Mesendoderm (in vitro differentiated cells): ENCODE results near the gene DMD.
A peak's percentile ranks its signal among the peaks of the same experiment; 100 is the strongest.

Source experiments
- DNase-seq: peaks from one replicate; pipeline ENCODE4 v3.0.0; 2013
- H2AK5ac ChIP-seq: 2 replicates; pipeline ENCODE4 v1.6.1; 2013; ENCODE audit warnings: low read length, inconsistent platforms
- H2BK120ac ChIP-seq: 2 replicates; pipeline ENCODE4 v1.6.1; 2013; ENCODE audit warnings: low read depth, mild to moderate bottlenecking, low read length, moderate library complexity, mixed read lengths
- H2BK15ac ChIP-seq: replicated peaks from 2 replicates; pipeline ENCODE4 v1.6.1; 2013; ENCODE audit warnings: low read depth, mild to moderate bottlenecking, moderate library complexity
- H2BK5ac ChIP-seq: 2 replicates; pipeline ENCODE4 v1.6.1; 2013; ENCODE audit warnings: low read length, inconsistent platforms
- H3K18ac ChIP-seq: 2 replicates; pipeline ENCODE4 v1.6.1; 2013; ENCODE audit warnings: mild to moderate bottlenecking, low read length, mixed read lengths
- H3K23ac ChIP-seq: one replicate; pipeline ENCODE4 v1.6.1; 2013; ENCODE audit warnings: low read length
- H3K27ac ChIP-seq: 2 replicates; pipeline ENCODE4 v1.5.1; 2013; ENCODE audit warnings: low read depth, mild to moderate bottlenecking, inconsistent platforms, low read length, moderate library complexity
- H3K27me3 ChIP-seq: 2 replicates; pipeline ENCODE4 v1.6.1; 2013; ENCODE audit warnings: low read length, control low read depth, mild to moderate bottlenecking, inconsistent platforms; ENCODE audit not compliant: insufficient read depth, poor library complexity
- H3K36me3 ChIP-seq: 2 replicates; pipeline ENCODE4 v1.6.1; 2013; ENCODE audit warnings: low read length, inconsistent platforms; ENCODE audit not compliant: control insufficient read depth, insufficient read depth
- H3K4ac ChIP-seq: one replicate; pipeline ENCODE4 v1.6.1; 2013; ENCODE audit warnings: low read depth, mild to moderate bottlenecking, low read length, moderate library complexity
- H3K4me1 ChIP-seq: 2 replicates; pipeline ENCODE4 v1.6.1; 2013; ENCODE audit warnings: low read depth, low read length, inconsistent platforms; ENCODE audit not compliant: control insufficient read depth
- H3K4me2 ChIP-seq: 2 replicates; pipeline ENCODE4 v1.6.1; 2013; ENCODE audit warnings: low read length
- H3K4me3 ChIP-seq: 2 replicates; pipeline ENCODE4 v1.5.1; 2013; ENCODE audit warnings: mild to moderate bottlenecking, low read length
- H3K56ac ChIP-seq: one replicate; pipeline ENCODE4 v1.6.1; 2013; ENCODE audit warnings: low read length
- H3K79me1 ChIP-seq: 2 replicates; pipeline ENCODE4 v1.6.1; 2013; ENCODE audit warnings: low read length, inconsistent platforms
- H3K79me2 ChIP-seq: 2 replicates; pipeline ENCODE4 v1.6.1; 2013; ENCODE audit warnings: mild to moderate bottlenecking, low read length; ENCODE audit not compliant: control insufficient read depth, insufficient read depth
- H3K9ac ChIP-seq: 2 replicates; pipeline ENCODE4 v1.6.1; 2013; ENCODE audit warnings: low read length, inconsistent platforms
- H4K5ac ChIP-seq: one replicate; pipeline ENCODE4 v1.6.1; 2013; ENCODE audit warnings: low read length
- H4K8ac ChIP-seq: one replicate; pipeline ENCODE4 v1.6.1; 2013; ENCODE audit warnings: low read depth, mild to moderate bottlenecking, control low read depth, low read length, moderate library complexity
- WGBS: extraction: QIAGEN DNeasy Blood & Tissue Kit; methylation state at CpG from one replicate; pipeline ENCODE4 v1.1.7; 2013; ENCODE audit warnings: low lambda C conversion rate, missing lambda C conversion rate; ENCODE audit not compliant: insufficient coverage; ENCODE audit errors: extremely low coverage; 5-methylcytosine and 5-hydroxymethylcytosine counted together

DMD gene

DNA sequence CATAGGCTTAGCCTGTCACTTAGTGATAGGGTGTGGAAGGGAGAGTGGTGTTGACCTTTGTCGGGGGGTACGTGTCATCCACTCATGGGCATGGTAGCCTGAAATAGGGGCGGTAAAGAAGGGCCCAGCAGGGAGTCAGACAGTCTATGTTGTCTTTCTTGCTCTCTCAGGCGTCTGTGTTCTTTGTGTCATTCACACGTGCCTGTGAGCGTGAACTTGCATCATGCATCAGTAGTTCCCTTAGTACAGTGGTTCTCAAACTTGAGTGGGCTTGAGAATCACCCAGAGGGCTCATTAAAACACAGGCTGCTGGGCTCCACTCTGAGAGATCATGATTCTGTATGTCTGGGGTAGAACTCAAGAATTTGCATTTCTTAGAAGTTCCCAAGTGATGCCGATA, 1688.6 kb downstream of the DMD start:
- no peaks in the 10 kb centered on the region for H3K79me1 ChIP-seq
- no peak for DNase-seq
- no peak overlapping the region for H3K23ac ChIP-seq
- H3K56ac ChIP-seq, result no peak overlapping the region
- no peaks in the 10 kb centered on the region for H3K4me1 ChIP-seq
- no peak overlapping the region for H3K4me2 ChIP-seq
- H4K8ac ChIP-seq, result no peak overlapping the region
- H2BK15ac ChIP-seq, result no peak overlapping the region
- no peaks in the 10 kb centered on the region for H3K27me3 ChIP-seq
- H2AK5ac ChIP-seq, result no peak overlapping the region
- WGBS, result no CpG with 5 or more reads among the region's 7 CpGs
- H3K4ac ChIP-seq, result no peak overlapping the region
- H3K18ac ChIP-seq, result no peak overlapping the region
- no peak overlapping the region for H2BK120ac ChIP-seq
- no peak overlapping the region for H4K5ac ChIP-seq
- no peak overlapping the region for H3K27ac ChIP-seq
- H2BK5ac ChIP-seq, result no peak overlapping the region
- H3K9ac ChIP-seq, result no peak overlapping the region
- H3K4me3 ChIP-seq, result no peak overlapping the region
- H3K79me2 ChIP-seq, result no peaks in the 10 kb centered on the region
- H3K36me3 ChIP-seq, result no peaks in the 10 kb centered on the region

DNA sequence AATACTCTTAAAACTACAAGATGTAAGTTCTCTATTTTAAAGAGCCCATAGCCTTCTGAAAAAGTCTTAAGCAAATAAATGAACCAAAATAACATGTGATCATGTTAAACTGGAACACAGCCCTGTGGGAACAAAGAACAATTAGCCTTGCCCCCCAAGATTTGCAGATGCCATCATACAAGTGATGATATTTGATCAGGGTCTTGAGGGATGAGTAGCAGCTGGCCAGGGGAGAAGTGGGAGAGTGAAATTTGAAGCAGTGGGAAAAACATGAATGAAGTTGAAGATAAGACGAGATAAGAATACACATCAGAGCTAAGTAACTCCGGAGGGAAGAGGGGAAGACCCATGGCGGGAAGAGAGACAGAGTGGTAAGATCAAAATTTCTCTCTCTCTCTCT, 1689.4 kb downstream of the DMD start:
- Histone ChIP-seq H2AK5ac (no peak overlapping the region), H4K8ac (no peak overlapping the region), H3K23ac (no peak overlapping the region), H3K9ac (no peak overlapping the region), H3K4me3 (no peak overlapping the region), H3K18ac (no peak overlapping the region), H4K5ac (no peak overlapping the region), H3K27me3 (no peaks in the 10 kb centered on the region), H3K4me1 (no peaks in the 10 kb centered on the region), H3K27ac (no peak overlapping the region), H3K4me2 (no peak overlapping the region), H3K56ac (no peak overlapping the region), H2BK5ac (no peak overlapping the region), H3K79me2 (no peaks in the 10 kb centered on the region), H3K36me3 (no peaks in the 10 kb centered on the region), H2BK15ac (no peak overlapping the region), H2BK120ac (no peak overlapping the region), H3K4ac (no peak overlapping the region), H3K79me1 (no peaks in the 10 kb centered on the region)
- DNase-seq, result no peak
- no CpG with 5 or more reads among the region's 3 CpGs for WGBS

DNA sequence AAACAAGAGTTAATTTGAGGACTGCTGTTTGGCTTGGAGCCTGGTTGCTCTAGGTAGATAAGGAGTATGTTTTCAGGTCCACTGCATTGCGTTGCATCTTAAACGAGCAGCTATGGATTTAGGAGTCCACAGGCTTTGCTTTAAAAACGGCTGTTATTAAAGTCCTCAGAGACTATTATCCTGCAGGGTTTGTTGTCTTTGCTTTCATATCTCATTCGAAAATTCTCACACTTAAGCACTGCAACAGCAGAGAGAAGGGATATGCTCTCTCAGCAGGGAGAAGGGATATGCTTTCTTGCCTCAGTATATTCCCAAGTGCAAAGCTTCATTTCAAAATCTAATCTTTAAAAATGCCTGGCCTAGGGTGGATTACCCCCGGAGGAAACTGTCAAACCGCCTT, 1694.8 kb downstream of the DMD start:
- no peak overlapping the region for H3K23ac ChIP-seq
- H3K79me2 ChIP-seq, result no peaks in the 10 kb centered on the region
- H3K4me3 ChIP-seq, result no peak overlapping the region
- WGBS, result no CpG with 5 or more reads among the region's 6 CpGs
- H3K18ac ChIP-seq, result no peak overlapping the region
- DNase-seq, result no peak
- no peak overlapping the region for H4K5ac ChIP-seq
- no peaks in the 10 kb centered on the region for H3K4me1 ChIP-seq
- no peaks in the 10 kb centered on the region for H3K36me3 ChIP-seq
- H3K9ac ChIP-seq, result no peak overlapping the region
- no peak overlapping the region for H2BK5ac ChIP-seq
- H4K8ac ChIP-seq, result no peak overlapping the region
- no peak overlapping the region for H3K56ac ChIP-seq
- H3K4me2 ChIP-seq, result no peak overlapping the region
- no peak overlapping the region for H3K4ac ChIP-seq
- no peaks in the 10 kb centered on the region for H3K27me3 ChIP-seq
- no peak overlapping the region for H2BK120ac ChIP-seq
- no peaks in the 10 kb centered on the region for H3K79me1 ChIP-seq
- no peak overlapping the region for H2AK5ac ChIP-seq
- H2BK15ac ChIP-seq, result no peak overlapping the region
- no peak overlapping the region for H3K27ac ChIP-seq

DNA sequence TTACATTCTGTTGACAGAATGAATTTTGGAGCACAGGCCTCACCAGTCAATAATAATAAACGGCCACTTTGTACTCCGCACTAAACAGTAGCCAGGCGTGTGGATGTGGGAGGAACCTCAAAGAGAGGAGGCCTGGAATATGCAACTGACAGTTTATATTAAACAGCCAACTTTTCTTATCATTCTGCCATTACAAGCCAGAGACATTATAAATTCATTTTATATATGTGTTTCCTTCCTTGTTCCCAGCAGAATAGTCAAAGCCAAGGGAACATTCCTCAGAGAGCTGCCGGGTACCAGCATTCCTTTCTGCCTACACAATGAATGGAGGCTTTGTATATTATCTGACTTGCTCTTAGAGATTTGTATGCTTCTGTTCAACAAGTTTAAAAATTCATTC, 1703.0 kb downstream of the DMD start:
- Histone ChIP-seq H3K9ac (no peak overlapping the region), H4K5ac (no peak overlapping the region), H3K4me2 (no peak overlapping the region), H4K8ac (no peak overlapping the region), H3K36me3 (no peaks in the 10 kb centered on the region), H3K27ac (no peak overlapping the region), H3K18ac (no peak overlapping the region), H3K56ac (no peak overlapping the region), H2BK5ac (no peak overlapping the region), H2BK120ac (no peak overlapping the region), H3K4ac (no peak overlapping the region), H2AK5ac (no peak overlapping the region), H3K79me2 (no peaks in the 10 kb centered on the region), H3K4me1 (no peaks in the 10 kb centered on the region), H3K23ac (no peak overlapping the region), H3K27me3 (no peaks in the 10 kb centered on the region), H3K4me3 (no peak overlapping the region), H2BK15ac (no peak overlapping the region), H3K79me1 (no peaks in the 10 kb centered on the region)
- WGBS, result no CpG with 5 or more reads among the region's 4 CpGs
- DNase-seq, result peak; percentile 25

DNA sequence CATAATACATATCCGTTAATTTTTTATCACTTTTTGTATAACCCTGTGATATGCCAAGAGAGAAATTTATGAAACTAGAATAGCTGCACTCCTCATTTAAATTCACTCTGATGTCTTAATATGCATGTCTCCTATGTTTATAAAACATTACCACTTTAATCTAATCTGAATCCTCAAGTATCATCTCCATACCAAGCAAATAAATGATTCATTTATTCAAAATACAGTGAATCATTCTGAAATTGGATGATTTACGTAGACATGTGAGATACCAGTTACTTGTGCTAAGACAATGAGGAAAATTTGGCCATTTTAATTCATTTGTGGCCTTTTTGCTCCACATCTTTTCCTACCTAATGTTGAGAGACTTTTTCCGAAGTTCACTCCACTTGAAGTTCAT, 1704.4 kb downstream of the DMD start:
- no peak overlapping the region for H3K4me2 ChIP-seq
- H3K79me2 ChIP-seq, result no peaks in the 10 kb centered on the region
- no peak overlapping the region for H3K9ac ChIP-seq
- no peaks in the 10 kb centered on the region for H3K36me3 ChIP-seq
- no peaks in the 10 kb centered on the region for H3K27me3 ChIP-seq
- no peak overlapping the region for H4K5ac ChIP-seq
- no peak overlapping the region for H3K18ac ChIP-seq
- H2BK15ac ChIP-seq, result no peak overlapping the region
- no peak overlapping the region for H4K8ac ChIP-seq
- WGBS, result no CpG with 5 or more reads among the region's 3 CpGs
- H3K4me1 ChIP-seq, result no peaks in the 10 kb centered on the region
- no peaks in the 10 kb centered on the region for H3K79me1 ChIP-seq
- H3K56ac ChIP-seq, result no peak overlapping the region
- H2BK120ac ChIP-seq, result no peak overlapping the region
- H2BK5ac ChIP-seq, result no peak overlapping the region
- no peak overlapping the region for H3K23ac ChIP-seq
- H2AK5ac ChIP-seq, result no peak overlapping the region
- DNase-seq, result no peak
- H3K27ac ChIP-seq, result no peak overlapping the region
- H3K4ac ChIP-seq, result no peak overlapping the region
- no peak overlapping the region for H3K4me3 ChIP-seq

DNA sequence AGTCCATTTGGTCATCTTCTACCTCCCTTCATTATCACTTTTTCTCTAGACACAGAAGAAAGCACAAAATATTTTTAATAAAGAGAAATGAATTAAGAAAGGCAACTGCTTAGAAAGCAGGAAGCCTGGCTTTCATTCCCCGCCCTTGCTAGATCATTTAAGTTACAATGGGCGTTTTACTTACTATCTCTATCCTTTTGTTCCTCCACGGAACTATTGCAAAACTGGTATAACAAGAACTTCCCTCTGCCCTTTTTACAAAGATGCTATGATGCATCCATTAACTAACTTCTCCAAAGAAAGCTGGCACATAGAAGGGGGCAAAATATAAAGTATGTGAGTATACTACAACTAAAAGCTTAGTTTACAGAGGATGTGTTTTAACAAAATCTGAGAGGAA, 1705.0 kb downstream of the DMD start:
- H3K27ac ChIP-seq, result no peak overlapping the region
- H3K79me2 ChIP-seq, result no peaks in the 10 kb centered on the region
- H3K18ac ChIP-seq, result no peak overlapping the region
- H3K4me2 ChIP-seq, result no peak overlapping the region
- no peak overlapping the region for H2AK5ac ChIP-seq
- no peak overlapping the region for H4K5ac ChIP-seq
- H3K36me3 ChIP-seq, result no peaks in the 10 kb centered on the region
- H3K4ac ChIP-seq, result no peak overlapping the region
- no peak overlapping the region for H4K8ac ChIP-seq
- H2BK120ac ChIP-seq, result no peak overlapping the region
- H3K23ac ChIP-seq, result no peak overlapping the region
- H3K56ac ChIP-seq, result no peak overlapping the region
- DNase-seq, result no peak
- H2BK5ac ChIP-seq, result no peak overlapping the region
- H3K9ac ChIP-seq, result no peak overlapping the region
- H3K4me3 ChIP-seq, result no peak overlapping the region
- no peak overlapping the region for H2BK15ac ChIP-seq
- H3K27me3 ChIP-seq, result no peaks in the 10 kb centered on the region
- WGBS, result no CpG with 5 or more reads among the region's 3 CpGs
- no peaks in the 10 kb centered on the region for H3K4me1 ChIP-seq
- no peaks in the 10 kb centered on the region for H3K79me1 ChIP-seq
